Measurements from ENCODE around the gene KATNB1. TPM values are rescaled to one million over a fixed set of nuclear protein-coding genes. Genes with fewer than 3 reads are reported as not detected.

KATNB1 gene
- total RNA-seq, 1 experiment from 2014 or later: 54.3 TPM

GRCh38 chr16:57755726-57756423 lies 20.3 kb downstream of the KATNB1 start:
- no peak for DNase-seq (ENCODE audit: low read depth)

- no peak for DNase-seq (ENCODE audit: low read depth)
Observed at GRCh38 chr16:57756424-57757325, 21.1 kb downstream of the KATNB1 start.

DNA sequence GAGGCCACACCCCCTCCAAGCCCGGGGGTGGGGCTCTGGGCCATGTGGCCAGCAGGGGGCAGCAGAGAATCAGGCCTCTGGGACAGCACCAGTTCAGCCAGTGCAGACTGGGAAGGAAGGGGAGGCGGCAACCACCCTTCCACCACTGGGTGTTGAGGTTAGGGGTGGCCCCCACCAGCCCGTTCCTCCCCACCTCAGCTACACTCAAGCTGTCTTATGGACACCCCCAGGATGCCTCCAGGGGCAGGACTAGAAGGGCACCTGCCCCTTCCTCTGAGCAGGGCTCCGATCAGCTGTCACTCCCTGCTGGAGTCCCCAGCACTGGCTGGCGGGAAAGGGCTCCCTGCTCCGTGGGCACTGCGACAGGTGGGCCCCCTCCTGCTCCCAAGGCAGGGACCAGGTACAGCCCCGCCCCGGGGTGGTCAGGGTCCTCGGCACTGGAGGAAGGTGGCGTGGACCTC lies 21.8 kb downstream of the KATNB1 start:
- peak; percentile 76 for DNase-seq (ENCODE audit: low read depth)

DNA sequence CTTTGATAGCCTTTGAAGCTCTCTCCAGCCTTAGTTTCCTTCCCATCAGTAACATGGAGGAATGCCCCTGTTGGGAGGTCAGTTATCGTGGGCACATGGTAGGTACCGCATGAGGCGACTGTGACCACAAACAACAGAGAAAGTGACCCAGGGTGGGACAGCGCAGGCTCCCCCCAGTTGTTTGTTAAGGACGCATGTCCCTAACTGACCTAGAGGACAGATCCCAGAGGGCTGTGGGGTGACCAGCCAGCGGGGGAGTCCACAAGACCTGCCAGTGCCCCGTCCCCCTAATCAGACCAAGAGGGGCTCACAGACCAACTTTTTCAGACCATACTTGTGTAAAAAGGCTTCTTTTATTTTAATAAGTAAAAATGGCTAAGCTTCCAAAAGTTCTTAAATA lies 22.3 kb downstream of the KATNB1 start:
- no peak for DNase-seq (ENCODE audit: low read depth)

- DNase-seq (ENCODE audit: low read depth): no peak
Observed at GRCh38 chr16:57758331-57759117, 23.0 kb downstream of the KATNB1 start.

GRCh38 chr16:57759131-57759530 lies 23.6 kb downstream of the KATNB1 start:
- DNase-seq (ENCODE audit: low read depth): no peak

DNA sequence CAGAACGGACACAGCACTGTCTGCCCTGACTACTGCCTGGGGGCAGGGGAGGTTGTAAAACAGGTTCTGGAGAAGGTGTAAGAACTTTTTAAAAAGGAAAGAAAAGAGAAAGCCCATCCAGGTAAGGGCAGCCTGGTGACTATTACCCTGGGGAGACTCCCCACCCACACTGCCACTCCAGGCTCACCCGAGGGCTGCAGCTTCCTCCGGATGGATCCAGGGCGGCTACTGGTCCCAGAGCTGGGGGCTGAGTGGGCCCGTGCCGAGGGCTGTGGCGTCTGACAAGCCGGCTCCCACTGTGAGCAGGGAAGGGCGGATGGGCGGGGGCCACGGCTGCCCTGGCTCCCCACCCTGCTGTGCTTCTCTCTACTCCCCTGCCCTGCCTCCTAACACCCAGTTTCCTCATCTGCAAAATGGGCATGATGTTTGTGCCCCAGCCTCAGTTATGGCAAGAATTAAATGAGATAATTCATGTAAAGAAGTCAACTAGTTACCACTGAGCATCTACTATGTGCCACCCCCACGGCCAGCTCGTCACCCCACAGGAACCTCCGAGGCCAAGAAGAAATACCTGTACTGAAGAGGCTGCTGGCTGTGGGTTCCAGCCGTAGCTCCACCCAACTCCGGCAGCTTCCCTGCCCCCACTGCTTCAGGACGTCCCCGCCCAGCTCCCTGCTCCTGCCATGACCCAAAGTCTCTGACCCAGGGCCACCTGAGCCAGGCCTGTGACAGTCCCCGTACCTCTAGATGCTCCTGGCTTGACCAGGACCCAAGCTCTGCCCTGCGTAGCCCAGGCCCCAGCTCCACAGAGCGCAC lies 24.2 kb downstream of the KATNB1 start:
- DNase-seq (ENCODE audit: low read depth): no peak

GRCh38 chr16:57760357-57761160 lies 25.0 kb downstream of the KATNB1 start:
- DNase-seq (ENCODE audit: low read depth): no peak

- no peak for DNase-seq (ENCODE audit: low read depth)
Observed at GRCh38 chr16:57761301-57761700, 25.7 kb downstream of the KATNB1 start.

GRCh38 chr16:57761957-57762356 lies 26.4 kb downstream of the KATNB1 start:
- no peak for DNase-seq (ENCODE audit: low read depth)

DNA sequence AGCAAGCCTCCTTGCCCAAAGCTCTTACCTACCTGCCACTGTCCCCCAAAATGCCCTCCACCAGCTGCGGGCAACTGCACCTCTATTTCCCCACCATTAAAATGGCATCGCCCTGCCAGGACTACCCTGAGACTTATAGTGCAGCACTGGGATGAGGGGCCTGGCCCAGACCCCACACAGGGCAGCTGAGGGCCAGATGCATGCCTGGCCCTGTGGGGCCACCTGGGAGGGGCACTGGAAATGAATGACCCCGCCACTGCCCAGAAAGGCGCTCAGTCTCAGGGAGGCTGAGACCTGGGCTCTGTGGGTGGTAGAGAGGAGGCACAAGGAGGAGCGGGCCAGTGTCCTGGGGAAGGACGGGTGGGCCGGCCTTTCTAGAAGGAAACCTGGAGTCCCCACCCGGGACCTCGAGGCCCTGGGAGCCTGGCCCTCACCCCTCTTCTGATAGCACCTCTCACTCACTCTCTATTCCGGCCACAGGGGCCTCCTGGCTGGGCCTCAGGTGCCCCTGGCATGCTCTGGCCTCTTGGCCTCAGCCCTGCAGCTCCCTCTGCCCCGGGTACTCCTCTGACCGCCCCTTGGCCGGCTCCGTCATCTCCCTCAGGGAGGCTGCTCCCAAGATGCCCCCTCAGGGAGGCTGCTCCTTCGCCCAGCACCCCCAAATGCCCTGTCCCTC lies 26.9 kb downstream of the KATNB1 start:
- DNase-seq (ENCODE audit: low read depth): no peak

- no peak for DNase-seq (ENCODE audit: low read depth)
Observed at GRCh38 chr16:57763285-57764005, 27.9 kb downstream of the KATNB1 start.

- DNase-seq (ENCODE audit: low read depth): no peak
Observed at GRCh38 chr16:57764006-57764340, 28.4 kb downstream of the KATNB1 start.

DNA sequence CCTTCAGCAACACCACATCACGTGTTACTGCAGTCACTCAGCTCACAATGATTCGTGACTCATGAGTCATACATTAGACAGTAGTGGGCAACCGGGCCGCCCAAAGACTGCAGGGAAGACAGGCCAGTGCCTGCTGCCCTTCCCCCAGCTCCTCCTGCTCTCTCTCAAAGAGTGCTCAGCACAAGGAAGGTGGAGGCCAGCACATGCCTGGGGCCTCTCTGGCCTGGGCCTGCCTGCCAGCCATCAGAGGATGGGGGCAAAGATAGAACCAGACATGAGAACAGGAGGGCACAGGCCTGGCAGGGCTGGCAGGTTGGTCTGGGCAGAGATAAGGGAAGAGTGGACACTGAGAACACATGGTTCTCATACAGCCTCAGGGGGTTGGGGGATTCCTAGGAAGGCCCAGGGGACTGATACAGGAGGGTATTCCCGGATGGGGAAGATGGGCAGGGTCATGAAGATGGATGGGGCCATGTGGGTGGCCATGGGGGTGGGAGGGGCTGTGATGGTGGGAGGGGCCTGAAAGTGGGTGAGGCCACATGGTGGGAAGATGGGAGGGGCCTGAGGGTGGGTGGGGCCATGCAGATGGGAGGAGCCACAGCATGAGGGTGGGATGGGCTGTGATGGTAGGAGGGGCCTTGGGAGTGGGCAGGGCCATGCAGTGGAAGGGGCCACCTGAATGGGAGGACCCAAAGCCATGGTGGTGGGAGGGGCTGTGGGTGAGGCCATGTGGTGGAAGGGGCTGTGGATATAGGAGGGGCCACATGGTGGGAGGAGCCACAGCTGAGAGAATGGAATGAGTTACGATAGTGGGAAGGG lies 29.0 kb downstream of the KATNB1 start:
- peak; percentile 93 for DNase-seq (ENCODE audit: low read depth)

DNA sequence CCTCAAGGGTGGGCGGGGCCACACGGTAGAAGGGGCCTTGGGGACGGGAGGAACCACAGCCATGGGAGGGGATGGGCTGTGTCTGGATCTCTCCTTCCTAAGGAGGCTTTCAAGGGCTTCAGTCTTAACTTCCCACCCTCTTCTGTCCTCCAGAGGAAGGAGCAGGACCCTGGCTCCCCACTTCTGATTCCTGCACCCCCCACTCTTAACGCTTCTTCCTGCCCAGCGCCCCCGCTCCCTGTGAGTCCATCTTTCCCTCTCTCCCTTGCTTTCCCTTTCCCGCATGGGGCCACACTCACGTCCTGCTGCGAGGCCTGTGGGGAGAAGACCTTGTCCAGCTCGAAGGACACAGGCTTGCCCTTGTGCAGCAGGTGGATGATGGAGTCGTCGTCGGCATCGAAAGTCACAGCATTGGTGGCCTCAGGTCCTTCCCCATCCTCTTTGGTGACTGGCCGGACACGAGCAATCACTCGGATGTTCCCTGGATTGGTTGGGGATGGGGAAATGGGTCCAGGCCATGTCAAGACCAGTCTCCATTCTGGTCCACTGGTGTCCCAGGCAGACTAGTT lies 29.7 kb downstream of the KATNB1 start:
- no peak for DNase-seq (ENCODE audit: low read depth)

- DNase-seq (ENCODE audit: low read depth): no peak
Observed at GRCh38 chr16:57766714-57767348, 31.3 kb downstream of the KATNB1 start.

- DNase-seq (ENCODE audit: low read depth): no peak
Observed at GRCh38 chr16:57769541-57770145, 34.1 kb downstream of the KATNB1 start.
